ENCODE data around the gene ZNF408.
"Not testable (repeated sequence)": the region's sequence is repeated elsewhere in the genome, so short reads cannot be mapped to it uniquely, and the experiment has no call there.

Gene ZNF408

DNA sequence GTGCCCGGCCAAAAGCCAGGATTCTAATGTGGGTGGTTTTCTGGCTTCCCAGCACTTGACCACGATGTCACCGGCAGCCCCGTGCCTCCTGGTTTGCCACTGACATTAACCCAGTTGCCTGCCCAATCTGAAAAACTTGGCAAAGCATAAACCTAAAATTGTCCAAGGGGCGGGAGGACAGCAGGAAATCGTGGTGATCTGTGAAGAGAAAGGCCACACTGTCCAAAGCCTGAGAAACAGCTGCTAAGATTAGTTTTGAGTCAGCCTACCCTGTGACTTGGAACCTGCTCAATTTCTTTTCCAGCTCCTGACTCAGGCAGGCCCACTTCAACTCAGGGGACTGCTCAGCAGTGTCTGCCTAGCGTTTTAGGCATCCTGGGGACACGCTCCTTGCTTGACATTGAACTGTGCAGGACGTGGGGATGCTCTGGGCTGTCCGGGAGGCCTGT, 10.0 kb downstream of the ZNF408 start:
- H3K9me3 ChIP-seq, result no peaks in the 10 kb centered on the region
- intact Hi-C loops (cut with DNase I; ENCODE audit: low total_unique reads), result loop anchor here (10.0 kb wide), 1 partner anchor 96 kb away; the partner anchor contains the start of genes ATG13 and HARBI1
- H3K4me3 ChIP-seq, result no peak overlapping the region
- peaks cover 0 to 53% (median 18%) of the 10 kb centered on the region in 4 donors for H3K4me1 ChIP-seq
- no peaks in the 10 kb centered on the region for H3K27me3 ChIP-seq
- H3K36me3 ChIP-seq, result peaks cover 12 to 27% (median 23%) of the 10 kb centered on the region in 3 donors
- TF ChIP-seq, protein P1, sequence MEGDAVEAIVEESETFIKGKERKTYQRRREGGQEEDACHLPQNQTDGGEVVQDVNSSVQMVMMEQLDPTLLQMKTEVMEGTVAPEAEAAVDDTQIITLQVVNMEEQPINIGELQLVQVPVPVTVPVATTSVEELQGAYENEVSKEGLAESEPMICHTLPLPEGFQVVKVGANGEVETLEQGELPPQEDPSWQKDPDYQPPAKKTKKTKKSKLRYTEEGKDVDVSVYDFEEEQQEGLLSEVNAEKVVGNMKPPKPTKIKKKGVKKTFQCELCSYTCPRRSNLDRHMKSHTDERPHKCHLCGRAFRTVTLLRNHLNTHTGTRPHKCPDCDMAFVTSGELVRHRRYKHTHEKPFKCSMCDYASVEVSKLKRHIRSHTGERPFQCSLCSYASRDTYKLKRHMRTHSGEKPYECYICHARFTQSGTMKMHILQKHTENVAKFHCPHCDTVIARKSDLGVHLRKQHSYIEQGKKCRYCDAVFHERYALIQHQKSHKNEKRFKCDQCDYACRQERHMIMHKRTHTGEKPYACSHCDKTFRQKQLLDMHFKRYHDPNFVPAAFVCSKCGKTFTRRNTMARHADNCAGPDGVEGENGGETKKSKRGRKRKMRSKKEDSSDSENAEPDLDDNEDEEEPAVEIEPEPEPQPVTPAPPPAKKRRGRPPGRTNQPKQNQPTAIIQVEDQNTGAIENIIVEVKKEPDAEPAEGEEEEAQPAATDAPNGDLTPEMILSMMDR (IDR thresholded peaks at IDR 0.05), result no peak
- peak overlapping the region; percentile 90 for H3K27ac ChIP-seq
- peak; percentile 85 to 94 for DNase-seq

DNA sequence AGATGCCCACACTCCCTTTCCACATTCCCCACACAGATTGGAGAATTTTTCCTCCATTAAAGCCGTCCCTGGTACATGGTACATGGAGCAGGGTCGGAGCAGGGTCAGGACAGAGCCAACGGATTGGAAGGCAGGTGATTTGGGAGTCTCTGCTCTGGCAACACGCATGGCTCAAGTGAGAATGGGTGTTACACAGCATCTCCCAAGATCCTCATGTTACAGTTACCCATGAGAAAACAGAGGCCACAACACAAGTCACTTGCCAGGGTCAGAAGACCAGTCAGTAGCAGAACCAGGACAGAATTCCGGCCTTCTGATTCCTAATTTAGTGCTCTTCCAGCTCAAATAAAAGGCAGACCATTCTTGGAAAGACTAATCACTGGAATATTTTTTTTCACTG, 10.5 kb downstream of the ZNF408 start:
- peaks cover 0 to 53% (median 18%) of the 10 kb centered on the region in 4 donors for H3K4me1 ChIP-seq
- H3K4me3 ChIP-seq, result no peak overlapping the region
- DNase-seq, result peak; percentile 42 to 69
- H3K27me3 ChIP-seq, result no peaks in the 10 kb centered on the region
- H3K36me3 ChIP-seq, result peaks cover 8 to 23% (median 18%) of the 10 kb centered on the region in 3 donors
- peak overlapping the region; percentile 90 for H3K27ac ChIP-seq
- TF ChIP-seq, protein P1 (IDR thresholded peaks at IDR 0.05), result no peak
- H3K9me3 ChIP-seq, result no peaks in the 10 kb centered on the region
- intact Hi-C loops (cut with DNase I; ENCODE audit: low total_unique reads), result loop anchor here (10.0 kb wide), 1 partner anchor 97 kb away; the partner anchor contains the start of genes ATG13 and HARBI1

DNA sequence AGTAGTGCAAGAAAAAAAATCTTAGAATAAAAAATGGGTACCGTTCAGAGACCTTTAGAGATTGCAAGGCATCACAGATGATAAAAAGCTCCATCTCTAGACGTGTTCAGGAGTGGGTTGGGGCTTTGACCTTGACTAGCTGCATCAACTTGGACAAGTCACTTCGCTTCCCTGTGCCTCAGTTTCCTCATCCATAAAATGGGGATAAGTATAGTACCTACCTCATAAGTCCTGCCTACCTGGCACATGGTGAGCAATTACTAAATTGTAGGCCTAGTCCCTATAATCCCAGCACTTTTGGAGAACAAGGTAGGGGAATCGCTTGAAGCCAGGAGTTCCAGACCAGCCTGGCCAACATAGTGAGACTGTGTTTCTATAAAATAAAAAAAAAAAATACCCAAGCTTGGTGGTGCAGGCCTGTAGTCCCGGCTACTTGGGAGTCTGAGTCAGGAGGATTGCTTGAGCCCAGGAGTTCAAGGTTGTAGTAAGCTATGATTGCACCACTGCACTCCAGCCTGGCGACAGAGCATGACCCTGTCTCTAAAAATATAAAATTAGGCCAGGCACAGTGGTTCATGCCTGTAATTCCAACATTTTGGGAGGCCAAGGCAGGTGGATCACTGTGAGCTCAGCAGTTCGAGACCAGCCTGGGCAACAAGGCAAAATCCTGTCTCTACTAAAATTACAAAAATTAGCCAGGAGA, 12.2 kb downstream of the ZNF408 start:
- Histone ChIP-seq H3K4me3 (no peak overlapping the region), H3K27ac (peak overlapping the region; percentile 90), H3K9me3 (no peaks in the 10 kb centered on the region), H3K4me1 (peaks cover 0 to 56% (median 18%) of the 10 kb centered on the region in 4 donors), H3K27me3 (no peaks in the 10 kb centered on the region), H3K36me3 (peaks cover 0 to 7% (median 6%) of the 10 kb centered on the region in 3 donors)
- intact Hi-C loops (cut with DNase I; ENCODE audit: low total_unique reads), result loop anchor here (10.0 kb wide), 1 partner anchor 98 kb away; the partner anchor contains the start of genes ATG13 and HARBI1
- no peak for DNase-seq
- TF ChIP-seq, protein P1 (IDR thresholded peaks at IDR 0.05), result no peak

DNA sequence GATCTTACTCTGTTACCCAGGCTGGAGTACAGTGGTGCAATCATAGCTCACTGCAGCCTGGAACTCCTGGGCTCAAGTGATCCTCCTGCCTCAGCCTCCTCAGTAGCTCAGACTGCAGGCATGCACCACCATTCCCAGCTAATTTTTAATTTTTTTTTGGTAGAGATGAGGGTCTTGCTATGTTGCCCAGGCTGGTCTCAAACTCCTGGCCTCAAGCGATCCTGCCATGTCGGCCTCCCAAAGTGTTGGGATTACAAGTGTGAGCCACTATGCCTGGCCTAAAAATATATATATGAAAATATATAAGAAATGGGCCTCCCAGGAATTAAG, 17.0 kb downstream of the ZNF408 start:
- DNase-seq, H3K9me3 ChIP-seq, H3K27me3 ChIP-seq, H3K4me3 ChIP-seq, H3K27ac ChIP-seq, H3K36me3 ChIP-seq: not testable (repeated sequence)
- H3K4me1 ChIP-seq, result peaks cover 0 to 34% (median 4%) of the 10 kb centered on the region in 4 donors
- intact Hi-C loops (cut with DNase I; ENCODE audit: low total_unique reads), result loop anchor here (10.0 kb wide), 1 partner anchor 103 kb away; the partner anchor contains the start of genes ATG13 and HARBI1

DNA sequence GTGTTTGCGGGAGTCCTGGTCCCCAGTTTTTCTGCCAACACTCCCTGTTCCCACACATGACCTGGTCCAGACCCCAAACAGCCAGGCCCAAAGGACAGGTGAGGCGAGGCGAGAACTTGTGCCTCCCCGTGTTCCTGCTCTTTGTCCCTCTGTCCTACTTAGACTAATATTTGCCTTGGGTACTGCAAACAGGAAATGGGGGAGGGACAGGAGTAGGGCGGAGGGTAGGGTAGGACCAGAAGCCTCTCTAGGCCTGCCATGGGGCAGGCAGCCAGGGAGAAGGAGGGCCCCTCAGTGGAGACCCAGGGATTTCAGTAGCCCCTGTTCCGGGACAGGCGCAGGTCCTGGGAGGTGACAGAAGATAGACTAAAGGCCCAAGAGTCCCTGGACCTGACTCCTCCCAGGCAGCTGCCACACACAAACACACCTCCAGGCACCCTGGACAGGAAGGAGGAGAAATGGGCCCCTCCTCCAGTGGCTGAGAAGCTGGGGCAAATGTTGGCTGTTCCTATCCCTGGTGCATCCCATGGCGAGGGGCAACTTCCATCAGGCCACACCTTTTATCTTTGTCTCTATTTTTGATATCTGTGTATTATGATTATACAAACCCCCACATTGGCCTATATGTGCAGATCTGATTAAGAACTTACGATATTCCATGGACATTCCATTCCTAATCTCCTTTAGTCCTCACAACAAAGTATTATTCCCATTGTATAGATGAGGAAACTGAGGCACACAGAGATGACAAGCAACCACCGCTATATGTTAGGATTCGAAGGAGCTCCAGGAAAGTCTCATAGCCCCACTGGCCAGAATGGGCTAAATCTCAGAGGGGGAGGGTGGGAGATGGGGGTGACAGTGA, 17.6 kb downstream of the ZNF408 start:
- Histone ChIP-seq H3K9me3 (no peaks in the 10 kb centered on the region), H3K27me3 (no peaks in the 10 kb centered on the region), H3K4me1 (peaks cover 0 to 28% (median 3%) of the 10 kb centered on the region in 4 donors), H3K36me3 (no peaks in the 10 kb centered on the region), H3K4me3 (no peak overlapping the region), H3K27ac (no peak overlapping the region)
- no peak for DNase-seq
- TF ChIP-seq, protein P1 (IDR thresholded peaks at IDR 0.05), result no peak
- intact Hi-C loops (cut with DNase I; ENCODE audit: low total_unique reads), result loop anchor here (10.0 kb wide), 1 partner anchor 104 kb away; the partner anchor contains the start of genes ATG13 and HARBI1

Data from tibial artery (tissue), 4 donors.